ENCODE results near the gene PRCD.

DNA sequence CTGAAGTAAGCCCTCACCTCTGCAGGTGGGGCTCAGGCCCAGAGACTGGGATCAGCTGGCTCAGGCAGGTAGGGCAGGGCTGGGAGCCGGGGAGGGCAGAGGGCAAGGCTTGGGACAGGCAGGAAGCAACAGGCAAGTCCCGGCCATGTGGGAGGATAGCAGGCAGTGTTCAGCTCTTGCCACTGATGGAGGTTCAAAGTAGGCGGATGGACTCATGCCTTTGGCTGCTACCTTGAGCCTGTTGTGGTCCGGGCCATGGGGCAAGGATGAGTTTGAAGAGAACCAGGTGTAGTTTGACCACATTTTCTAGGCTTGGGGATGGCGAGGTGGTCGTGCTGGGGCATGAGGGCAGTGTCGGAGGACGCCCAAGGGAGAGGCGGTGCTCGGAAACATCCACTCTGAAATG lies 2.7 kb downstream of the PRCD start:
- TF ChIP-seq, protein P1, sequence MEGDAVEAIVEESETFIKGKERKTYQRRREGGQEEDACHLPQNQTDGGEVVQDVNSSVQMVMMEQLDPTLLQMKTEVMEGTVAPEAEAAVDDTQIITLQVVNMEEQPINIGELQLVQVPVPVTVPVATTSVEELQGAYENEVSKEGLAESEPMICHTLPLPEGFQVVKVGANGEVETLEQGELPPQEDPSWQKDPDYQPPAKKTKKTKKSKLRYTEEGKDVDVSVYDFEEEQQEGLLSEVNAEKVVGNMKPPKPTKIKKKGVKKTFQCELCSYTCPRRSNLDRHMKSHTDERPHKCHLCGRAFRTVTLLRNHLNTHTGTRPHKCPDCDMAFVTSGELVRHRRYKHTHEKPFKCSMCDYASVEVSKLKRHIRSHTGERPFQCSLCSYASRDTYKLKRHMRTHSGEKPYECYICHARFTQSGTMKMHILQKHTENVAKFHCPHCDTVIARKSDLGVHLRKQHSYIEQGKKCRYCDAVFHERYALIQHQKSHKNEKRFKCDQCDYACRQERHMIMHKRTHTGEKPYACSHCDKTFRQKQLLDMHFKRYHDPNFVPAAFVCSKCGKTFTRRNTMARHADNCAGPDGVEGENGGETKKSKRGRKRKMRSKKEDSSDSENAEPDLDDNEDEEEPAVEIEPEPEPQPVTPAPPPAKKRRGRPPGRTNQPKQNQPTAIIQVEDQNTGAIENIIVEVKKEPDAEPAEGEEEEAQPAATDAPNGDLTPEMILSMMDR (IDR thresholded peaks at IDR 0.05) = no peak
- no peak for TF ChIP-seq POLR2AphosphoS5 (IDR thresholded peaks at IDR 0.05)

Data from esophagus muscularis mucosa (tissue), 3 donors.